ENCODE data around the gene SLC13A1. TPM values are rescaled to one million over a fixed set of nuclear protein-coding genes. Genes with fewer than 3 reads are reported as not detected.

SLC13A1 gene
- total and polyA plus RNA-seq, 9 donors = 0.10 to 0.24 TPM; not detected in 7

DNA sequence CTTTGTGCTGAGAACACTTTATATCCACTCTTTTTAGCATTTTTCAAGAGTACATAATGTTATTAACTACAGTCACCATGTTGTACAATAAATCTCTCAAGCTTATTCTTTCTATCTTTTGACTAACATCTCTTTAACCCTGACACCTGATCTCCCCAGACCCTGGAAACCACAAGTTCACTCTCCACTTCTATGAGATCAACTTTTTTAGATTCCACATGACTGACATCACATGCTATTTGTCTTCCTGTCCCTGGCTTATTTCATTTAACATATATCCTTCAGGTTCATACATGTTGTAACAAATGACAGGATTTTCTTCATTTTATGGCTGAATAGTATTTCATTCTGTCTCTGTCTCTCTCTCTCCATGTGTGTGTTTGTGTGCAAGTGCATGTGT lies 15.5 kb downstream of the SLC13A1 start:
- H3K27ac ChIP-seq = no peak overlapping the region
- no peak for TF ChIP-seq POLR2A (IDR thresholded peaks at IDR 0.05)
- TF ChIP-seq CTCF (IDR thresholded peaks at IDR 0.05) = no peak
- TF ChIP-seq EP300 (IDR thresholded peaks at IDR 0.05) = no peak
- no peaks in the 10 kb centered on the region for H3K27me3 ChIP-seq
- H3K4me1 ChIP-seq (ENCODE audit: insufficient read depth) = no peaks in the 10 kb centered on the region
- DNase-seq = no peak
- intact Hi-C loops (cut with DNase I) = no loop called here
- H3K36me3 ChIP-seq = no peaks in the 10 kb centered on the region
- H3K9me3 ChIP-seq = no peaks in the 10 kb centered on the region
- no peak overlapping the region for H3K4me3 ChIP-seq

DNA sequence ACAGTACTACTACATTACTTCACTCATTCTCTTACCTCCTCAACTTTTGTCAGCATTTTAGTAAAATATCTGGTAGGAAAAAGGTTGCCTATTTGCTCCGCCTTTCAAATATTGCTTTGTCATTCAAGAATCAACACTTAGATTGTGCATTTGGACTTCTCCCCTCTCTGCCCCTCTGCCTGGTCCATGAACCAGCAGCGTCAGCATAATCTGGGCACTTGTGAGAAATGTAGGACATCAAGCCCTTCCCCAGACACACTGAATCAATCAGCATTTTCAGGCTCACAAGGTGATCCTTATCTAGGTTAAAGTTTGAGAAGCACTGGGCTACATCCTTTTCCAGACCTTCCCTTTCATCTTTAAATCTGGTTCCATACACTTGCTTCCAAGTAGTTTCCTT lies 16.3 kb downstream of the SLC13A1 start:
- Histone ChIP-seq H3K36me3 (no peaks in the 10 kb centered on the region), H3K27me3 (no peaks in the 10 kb centered on the region), H3K4me3 (no peak overlapping the region), H3K9me3 (no peaks in the 10 kb centered on the region), H3K27ac (no peak overlapping the region), H3K4me1 (ENCODE audit: insufficient read depth) (no peaks in the 10 kb centered on the region)
- no peak for DNase-seq
- intact Hi-C loops (cut with DNase I) = no loop called here
- WGBS, 3 donors = 86 to 98% (median 89%) methylated on average over 2 of the region's 2 CpGs
- no peak for TF ChIP-seq CTCF (IDR thresholded peaks at IDR 0.05)
- TF ChIP-seq POLR2A (IDR thresholded peaks at IDR 0.05) = no peak
- no peak for TF ChIP-seq EP300 (IDR thresholded peaks at IDR 0.05)

- H3K27ac ChIP-seq = no peak overlapping the region
- H3K9me3 ChIP-seq = no peaks in the 10 kb centered on the region
- TF ChIP-seq CTCF (IDR thresholded peaks at IDR 0.05) (no peak), EP300 (IDR thresholded peaks at IDR 0.05) (no peak), POLR2A (IDR thresholded peaks at IDR 0.05) (no peak)
- H3K27me3 ChIP-seq = no peaks in the 10 kb centered on the region
- no peaks in the 10 kb centered on the region for H3K4me1 ChIP-seq (ENCODE audit: insufficient read depth)
- H3K36me3 ChIP-seq = no peaks in the 10 kb centered on the region
- DNase-seq = no peak
- H3K4me3 ChIP-seq = no peak overlapping the region
- intact Hi-C loops (cut with DNase I) = no loop called here
Observed at GRCh38 chr7:123177442-123177841, 22.3 kb downstream of the SLC13A1 start.

- WGBS, 3 donors = 87 to 90% (median 88%) methylated on average over 15 of the region's 15 CpGs
- TF ChIP-seq EP300 (IDR thresholded peaks at IDR 0.05) = no peak
- no peak for TF ChIP-seq POLR2A (IDR thresholded peaks at IDR 0.05)
- TF ChIP-seq CTCF (IDR thresholded peaks at IDR 0.05) = no peak
- Histone ChIP-seq H3K4me1 (ENCODE audit: insufficient read depth) (no peaks in the 10 kb centered on the region), H3K36me3 (no peaks in the 10 kb centered on the region), H3K27me3 (no peaks in the 10 kb centered on the region), H3K4me3 (no peak overlapping the region), H3K9me3 (no peaks in the 10 kb centered on the region), H3K27ac (no peak overlapping the region)
- DNase-seq = no peak
- intact Hi-C loops (cut with DNase I) = no loop called here
Observed at GRCh38 chr7:123170333-123171246, 29.2 kb downstream of the SLC13A1 start.
